Cortex of kidney (tissue), 1 donor: ENCODE results near the gene HLA-DMA.
"Not testable (repeated sequence)": the region's sequence is repeated elsewhere in the genome, so short reads cannot be mapped to it uniquely, and the experiment has no call there.

ENCODE experiments used
- DNase-seq: peaks from one replicate; lab custom pipeline; 2025; lab: John Stamatoyannopoulos, UW

The HLA-DMA gene

DNA sequence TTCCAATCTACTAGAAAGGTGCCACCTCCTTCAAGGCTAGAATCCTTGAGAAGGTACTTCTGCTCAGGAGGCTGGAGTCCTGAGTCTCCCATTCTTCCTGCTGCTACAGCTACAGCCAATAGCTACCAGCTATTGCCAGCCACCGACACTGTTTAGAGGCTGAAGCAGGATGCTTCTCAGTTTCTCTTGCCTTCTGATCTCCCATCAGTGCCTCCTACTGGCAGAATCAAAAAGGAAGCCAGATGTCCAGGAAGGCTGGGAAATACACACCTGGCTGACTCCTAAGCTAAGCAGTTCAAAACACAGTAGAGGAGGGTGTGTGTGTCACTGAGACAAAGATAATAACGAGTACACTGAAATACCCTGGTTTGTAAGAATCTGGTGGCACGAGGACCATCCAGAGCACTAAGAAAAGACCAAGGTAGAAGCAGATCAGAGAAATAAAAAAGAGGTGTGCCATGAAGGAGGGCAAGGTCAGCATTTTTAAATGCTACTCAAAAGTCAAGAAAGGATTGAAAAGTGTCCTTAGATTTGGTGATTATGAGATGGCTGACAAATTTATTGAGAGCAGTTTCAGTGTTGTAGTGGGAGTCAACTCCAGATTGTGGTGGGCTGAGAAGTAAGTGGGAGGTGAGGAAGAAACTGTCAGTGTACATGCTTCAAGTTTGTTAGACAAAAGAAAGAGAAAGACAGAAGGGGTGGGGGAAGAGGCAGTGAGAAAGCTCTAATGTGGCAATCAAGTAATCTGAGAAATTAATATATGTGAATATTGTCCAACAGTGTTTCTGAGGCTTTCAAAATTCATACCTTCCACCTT lies 2.3 kb upstream of the HLA-DMA start:
- DNase-seq: no peak

DNA sequence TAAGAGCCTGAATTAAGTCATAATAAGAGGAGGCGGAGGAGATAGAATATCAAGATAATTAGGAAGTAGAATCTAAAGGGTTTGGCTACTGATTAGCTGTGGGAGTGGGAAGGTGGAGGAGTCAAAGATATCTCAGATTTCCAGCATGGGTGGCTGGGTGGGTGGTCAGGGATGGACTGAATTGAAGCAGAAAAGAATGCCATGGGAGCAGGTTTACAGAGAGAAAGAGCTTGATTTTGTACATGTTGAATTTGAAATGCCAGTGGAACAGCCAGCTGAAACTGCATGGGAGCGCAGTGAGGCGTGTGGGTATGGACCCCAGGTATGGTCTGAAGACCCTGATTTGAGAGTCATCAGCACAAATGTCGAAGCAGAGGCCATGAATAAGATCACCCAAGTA lies 1.4 kb upstream of the HLA-DMA start:
- DNase-seq: no peak

- no peak for DNase-seq
Observed at GRCh38 chr6:32953775-32954174, 878 bp upstream of the HLA-DMA start.

DNA sequence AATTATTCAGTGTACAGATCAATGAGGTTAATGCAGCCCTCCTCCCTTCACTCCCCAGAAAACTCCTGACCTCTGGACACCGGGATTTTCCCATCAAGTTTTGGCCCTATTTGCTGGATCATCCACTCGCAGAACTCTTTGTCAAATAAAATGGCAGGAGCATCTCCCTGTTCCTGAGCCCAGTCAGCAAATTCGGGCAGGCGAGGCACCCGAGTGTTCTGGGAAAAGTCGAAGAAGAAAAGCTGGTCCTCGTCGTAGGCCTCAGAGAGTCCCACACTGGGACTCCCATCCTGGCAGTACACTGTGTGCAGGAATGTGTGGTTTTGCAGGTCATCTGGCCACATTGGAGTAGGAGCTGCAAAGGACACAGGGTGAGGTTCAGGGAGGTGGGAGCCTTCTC lies 2.4 kb downstream of the HLA-DMA start:
- DNase-seq: no peak

GRCh38 chr6:32950010-32950409 lies 2.9 kb downstream of the HLA-DMA start:
- no peak for DNase-seq

DNA sequence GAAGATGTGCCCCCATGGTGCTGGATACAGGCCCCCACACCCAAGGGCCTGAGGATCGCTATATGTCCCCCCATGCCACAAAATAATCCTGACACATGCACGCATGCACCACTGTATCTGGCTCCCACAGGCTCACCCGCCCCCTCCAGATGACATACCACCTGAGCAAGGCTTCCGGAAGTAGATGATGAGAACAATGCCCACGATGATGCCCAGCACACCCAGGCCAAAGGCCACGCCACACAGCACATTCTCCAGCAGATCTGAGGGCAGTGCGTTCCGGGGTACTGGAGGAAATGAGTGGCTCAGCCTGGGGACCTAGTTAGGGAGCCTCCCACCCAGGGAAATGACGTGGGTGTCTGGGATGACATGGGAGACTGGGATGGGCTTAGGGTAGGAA lies 3.8 kb downstream of the HLA-DMA start:
- DNase-seq: no peak

DNA sequence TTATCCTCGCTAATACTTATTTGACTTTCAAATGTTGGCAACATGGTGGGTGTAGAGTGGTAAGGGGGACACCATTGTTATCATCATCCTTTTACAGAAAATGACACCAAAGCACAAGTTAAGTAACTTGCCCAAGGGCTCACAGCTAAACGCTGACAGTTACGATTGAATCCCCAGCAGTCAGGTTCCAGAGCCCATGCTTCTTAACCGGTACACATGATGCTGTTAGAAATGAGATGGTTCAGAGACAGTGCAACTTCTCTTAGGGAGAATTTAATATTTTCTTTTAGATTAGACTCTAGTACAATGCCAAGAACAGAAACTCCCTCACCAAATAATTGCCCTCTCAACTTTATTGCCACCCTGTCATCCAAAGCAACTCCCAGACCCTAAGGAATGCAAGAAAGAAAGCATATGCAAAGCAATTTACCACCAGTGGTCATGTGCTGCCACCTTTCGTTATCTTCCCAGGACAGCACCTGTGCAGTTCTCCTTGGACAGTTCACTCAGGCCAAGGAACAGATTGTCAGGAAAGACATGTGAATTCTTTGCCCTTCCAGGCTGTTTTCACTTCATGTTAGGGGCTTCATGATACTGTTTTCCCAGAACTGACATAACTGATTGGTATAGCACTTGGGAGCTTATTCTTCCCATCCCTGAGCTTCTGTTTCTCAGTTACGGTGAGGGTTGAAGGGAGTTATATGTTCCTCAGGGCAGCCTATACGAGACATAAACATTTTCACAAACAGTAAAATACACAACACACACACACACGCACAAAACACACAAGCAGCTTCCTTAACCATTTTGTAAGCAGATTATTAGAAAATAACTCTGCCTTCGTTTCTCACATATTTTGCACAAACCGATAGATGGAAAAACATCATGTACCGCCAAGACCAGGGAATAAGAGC lies 5.1 kb downstream of the HLA-DMA start:
- no peak for DNase-seq

DNA sequence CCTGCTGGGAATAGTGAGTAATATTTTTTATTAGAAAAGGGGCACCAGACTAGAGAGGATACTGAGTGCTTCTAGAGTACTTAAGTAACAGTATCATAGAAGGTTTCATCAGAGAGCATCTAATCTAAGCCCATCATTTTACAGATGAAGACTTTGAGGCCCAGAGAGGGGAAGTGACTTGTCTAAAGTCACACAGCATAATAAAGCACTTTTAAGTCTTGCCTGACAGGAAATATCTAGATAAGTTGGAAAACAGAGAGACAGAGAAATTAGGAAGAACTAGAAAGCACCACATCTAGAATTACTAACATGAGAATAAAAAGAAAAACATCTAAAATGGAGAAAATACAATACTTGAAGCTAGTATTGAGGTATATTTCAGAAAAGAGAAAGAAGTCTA lies 6.0 kb downstream of the HLA-DMA start:
- no peak for DNase-seq

DNA sequence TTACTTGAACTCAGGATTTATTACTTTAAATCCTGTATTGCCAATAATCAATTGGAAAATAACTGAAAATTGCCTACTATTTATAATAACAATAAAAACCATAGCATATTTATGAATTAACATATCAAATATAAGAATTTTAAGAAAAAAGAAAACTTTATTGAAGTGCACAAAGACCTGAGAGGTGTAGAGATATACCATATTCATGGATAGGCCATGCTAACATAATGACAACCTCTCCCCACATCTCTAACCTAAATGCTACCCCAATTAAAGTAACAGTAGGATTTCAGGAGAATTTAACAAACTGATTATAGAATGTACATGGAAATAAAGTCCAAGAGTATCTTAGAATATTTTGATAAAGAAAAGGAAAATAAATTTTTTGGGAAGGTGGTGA lies 6.9 kb downstream of the HLA-DMA start:
- no peak for DNase-seq

DNA sequence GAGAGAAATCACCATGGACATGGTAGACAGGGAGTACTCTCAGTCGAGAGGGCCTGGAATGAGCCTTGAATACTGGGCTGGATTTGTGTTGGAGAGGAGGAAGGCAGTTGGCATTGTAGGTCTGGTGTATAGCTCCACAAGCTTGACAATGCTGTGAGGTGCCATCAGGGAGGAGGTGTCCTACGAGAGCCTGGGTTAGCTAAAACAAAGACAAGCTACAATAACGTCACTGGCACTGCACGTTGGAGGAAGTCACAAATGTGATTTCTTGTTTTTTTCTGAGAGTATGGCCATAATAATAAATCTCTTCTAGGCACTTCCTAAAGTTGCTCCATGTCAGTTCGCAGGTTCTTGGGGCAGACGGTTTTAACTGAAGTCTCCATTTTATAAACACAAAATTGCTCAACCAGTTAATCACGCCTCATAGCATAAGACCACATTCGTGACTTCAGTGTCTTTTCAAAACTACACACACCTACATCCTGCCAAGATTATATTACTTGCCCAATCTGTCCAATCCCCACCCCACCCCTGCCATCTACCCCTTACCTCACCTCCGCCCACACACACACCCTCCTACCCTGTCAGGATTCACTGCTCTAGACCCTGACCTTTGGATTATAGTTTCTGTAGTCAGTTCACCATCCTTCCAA lies 7.7 kb downstream of the HLA-DMA start:
- no peak for DNase-seq

- no peak for DNase-seq
Observed at GRCh38 chr6:32943864-32944649, 8.8 kb downstream of the HLA-DMA start.

DNA sequence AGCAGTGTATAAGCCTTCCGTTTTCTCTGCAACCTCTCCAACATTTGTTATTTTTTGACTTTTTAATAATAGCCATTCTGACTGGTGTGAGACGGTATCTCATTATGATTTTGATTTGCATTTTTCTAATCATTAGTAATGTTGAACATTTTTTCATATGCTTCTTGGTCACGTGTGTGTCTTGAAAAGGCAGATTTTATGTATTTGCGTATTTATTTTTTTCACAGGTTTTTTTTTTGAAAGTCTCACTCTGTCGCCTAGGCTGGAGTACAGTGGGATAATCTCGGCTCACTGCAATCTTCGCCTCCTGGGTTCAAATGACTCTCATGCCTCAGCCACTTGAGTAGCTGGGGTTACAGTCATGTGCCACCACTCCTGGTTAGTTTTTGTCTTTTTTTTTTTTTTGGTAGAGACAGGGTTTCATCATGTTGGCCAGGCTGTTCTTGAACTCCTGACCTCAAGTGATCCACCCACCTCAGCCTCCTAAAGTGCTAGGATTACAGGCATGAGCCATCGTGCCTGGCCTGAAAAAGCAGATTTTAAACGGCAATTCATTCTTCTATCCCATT lies 10.3 kb downstream of the HLA-DMA start:
- DNase-seq: not testable (repeated sequence)

- DNase-seq: no peak
Observed at GRCh38 chr6:32941214-32941768, 11.6 kb downstream of the HLA-DMA start.

GRCh38 chr6:32940656-32941213 lies 12.2 kb downstream of the HLA-DMA start, which contains the start of gene HLA-DMB:
HLA-DMB (minus strand) TSS chr6:32941028; CDS start chr6:32940807, 221 bp downstream.
- DNase-seq: no peak

DNA sequence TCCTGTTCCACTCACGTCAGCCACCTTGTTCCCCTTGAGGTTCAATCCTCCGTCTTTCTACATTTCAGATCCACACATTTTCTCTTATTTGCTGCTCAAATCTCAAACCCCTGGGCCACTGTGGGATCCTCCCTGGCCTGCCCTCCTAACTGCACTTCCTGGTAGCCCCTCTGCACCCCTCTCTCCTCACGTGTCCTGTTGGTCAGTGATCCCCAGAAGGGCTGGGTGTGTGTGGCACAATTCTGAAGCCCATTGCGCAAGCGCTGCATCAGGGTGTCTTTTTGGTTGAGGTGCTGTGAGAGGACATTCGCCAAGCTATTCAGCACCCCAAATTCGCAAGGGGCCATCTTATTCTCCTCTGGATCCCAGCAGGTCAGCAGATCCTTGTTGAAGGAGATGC lies 14.4 kb downstream of the HLA-DMA start:
- DNase-seq: no peak

GRCh38 chr6:32937230-32937633 lies 15.7 kb downstream of the HLA-DMA start:
- no peak for DNase-seq

DNA sequence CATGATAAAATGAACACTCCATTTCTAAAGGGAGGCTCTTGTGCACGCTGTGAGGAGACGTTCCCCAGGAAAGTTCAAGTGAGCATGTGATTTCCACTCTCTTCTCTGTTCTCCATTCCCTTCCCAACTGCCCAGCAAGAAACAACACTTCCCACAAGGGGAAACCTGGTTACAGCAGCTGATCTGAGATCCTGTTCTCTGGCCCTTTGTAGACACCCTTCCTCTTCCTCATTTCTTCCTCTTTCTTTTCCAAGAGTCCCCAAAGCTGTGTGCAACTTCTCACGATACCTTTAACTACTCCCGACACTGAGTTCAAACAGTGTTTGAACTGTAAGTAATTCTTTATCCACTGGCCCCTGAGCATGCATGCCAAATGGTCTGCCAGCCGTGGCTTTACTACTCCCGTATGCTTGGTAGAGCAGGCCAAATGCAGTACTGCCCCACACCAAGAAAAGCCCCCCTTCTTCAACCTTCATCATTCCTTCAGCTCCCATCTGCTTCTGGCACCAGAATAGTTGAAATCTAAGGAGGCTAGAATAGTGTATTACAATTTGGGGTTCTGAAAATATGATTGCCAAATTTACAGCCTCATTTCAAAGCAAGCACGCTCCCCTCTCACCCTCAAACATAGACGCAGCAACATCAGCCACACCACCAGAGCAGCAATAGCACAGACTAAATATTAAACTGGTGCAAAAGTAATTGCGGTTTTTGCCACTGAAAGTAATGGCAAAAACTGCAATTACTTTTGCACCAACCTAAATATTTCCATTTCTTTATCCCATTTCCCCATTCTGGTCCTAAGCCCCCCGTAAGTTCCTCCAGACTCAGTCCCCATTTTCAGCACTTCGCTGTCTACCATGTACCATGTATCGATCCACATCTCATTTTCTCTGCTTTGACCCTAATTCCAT lies 16.4 kb downstream of the HLA-DMA start:
- no peak for DNase-seq

GRCh38 chr6:32935551-32936238 lies 17.2 kb downstream of the HLA-DMA start:
- DNase-seq: no peak

DNA sequence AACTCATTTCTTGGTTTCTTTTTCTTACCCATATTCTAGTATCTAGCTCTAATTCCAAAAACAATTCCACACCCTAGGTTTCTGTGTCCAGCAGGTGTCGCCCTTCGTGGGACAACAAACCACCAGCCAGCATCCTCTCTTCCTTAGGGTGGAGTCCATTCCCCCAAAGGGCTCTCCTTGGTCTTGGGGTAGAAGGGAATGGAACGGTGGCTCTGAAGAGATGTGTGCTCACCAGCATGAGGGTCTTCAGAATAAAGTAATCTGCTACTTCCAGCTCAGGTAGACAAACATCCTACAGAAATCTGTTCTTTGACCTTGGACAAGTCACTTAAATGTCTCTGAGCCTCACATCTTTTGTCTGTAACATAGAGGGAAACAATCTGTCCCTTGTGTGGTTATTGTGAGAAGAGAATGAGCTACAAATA lies 19.2 kb downstream of the HLA-DMA start:
- DNase-seq: no peak
